GM10266 (cell line): ENCODE data around the gene HINT2.

ENCODE experiments used
- DNase-seq: peaks from one replicate; pipeline ENCODE4 v3.0.0; 2012; ENCODE audit errors: extremely low spot score
- CTCF ChIP-seq: IDR thresholded peaks from 2 replicates; pipeline ENCODE4 v1.5.1; 2012; ENCODE audit warnings: mild to moderate bottlenecking, low read depth; ENCODE audit not compliant: control insufficient read depth, insufficient read depth; ENCODE audit errors: missing control alignments

Gene HINT2

GRCh38 chr9:35858458-35858857 lies 43.6 kb upstream of the HINT2 start:
- TF ChIP-seq CTCF = no peak
- no peak for DNase-seq

GRCh38 chr9:35856882-35857281 lies 42.0 kb upstream of the HINT2 start:
- no peak for TF ChIP-seq CTCF
- DNase-seq = no peak

GRCh38 chr9:35856206-35856605 lies 41.4 kb upstream of the HINT2 start:
- no peak for DNase-seq
- no peak for TF ChIP-seq CTCF

- no peak for TF ChIP-seq CTCF
- no peak for DNase-seq
These were observed 39.4 kb upstream of the HINT2 start for GRCh38 chr9:35854091-35854762.

- no peak for DNase-seq
- TF ChIP-seq CTCF = no peak
These were observed 38.3 kb upstream of the HINT2 start for GRCh38 chr9:35852876-35853865.

- no peak for TF ChIP-seq CTCF
- DNase-seq = no peak
These were observed 37.5 kb upstream of the HINT2 start for GRCh38 chr9:35852267-35852815.
